GM21786 (cell line): ENCODE measurements around the gene RPL36.

Experiments
- ATAC-seq: cut with Tn5 transposase; IDR thresholded peaks from one replicate; pipeline ENCODE4 v1.9.1; 2021; ENCODE audit not compliant: unreplicated experiment

The RPL36 gene

GRCh38 chr19:5690125-5690954 lies at the start of gene RPL36:
Gene RPL36, plus strand, starts transcription at chr19:5690295. Its CDS starts 213 bp downstream, at chr19:5690508.
- peak; percentile 37 for ATAC-seq

DNA sequence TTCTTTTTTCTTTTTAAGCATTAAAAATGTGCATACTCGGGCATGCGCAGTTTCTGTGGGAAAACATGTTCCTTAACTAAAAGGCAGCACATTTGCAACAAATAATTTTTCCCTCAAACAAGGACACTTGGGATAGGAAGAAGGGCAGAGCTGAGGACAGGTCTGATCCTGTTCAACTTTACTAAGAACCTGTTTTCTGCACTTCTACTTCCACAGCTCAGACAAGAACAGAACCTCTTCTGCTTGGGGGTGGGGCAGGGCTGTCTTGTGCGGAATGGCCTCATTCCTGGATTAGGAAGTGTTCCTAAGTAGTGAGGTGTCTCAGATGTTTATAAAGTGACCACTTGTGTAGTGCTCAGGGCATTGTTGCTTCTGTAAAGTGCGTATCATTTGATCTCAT lies 48.9 kb upstream of the RPL36 start:
- no peak for ATAC-seq

GRCh38 chr19:5642204-5642603 lies 47.9 kb upstream of the RPL36 start:
- no peak for ATAC-seq

DNA sequence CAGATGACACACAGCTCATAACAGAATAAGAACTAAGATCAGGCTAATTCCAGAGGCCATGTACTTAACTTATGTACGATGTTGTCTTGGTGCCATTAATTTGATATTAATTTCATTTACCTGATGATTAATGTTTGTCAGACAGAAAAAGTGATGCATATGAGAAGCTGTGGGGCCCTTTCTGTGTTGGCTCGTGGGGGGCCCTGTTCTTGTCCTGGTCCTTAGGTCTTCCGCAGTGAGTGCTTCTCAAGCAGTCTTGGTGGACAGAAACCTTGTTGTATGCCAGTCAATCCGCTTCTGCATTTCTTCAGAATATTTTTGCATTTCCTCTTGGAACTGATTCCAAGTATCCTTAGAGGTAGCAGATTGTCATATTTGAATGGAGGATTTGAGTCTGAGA lies 47.0 kb upstream of the RPL36 start:
- no peak for ATAC-seq

DNA sequence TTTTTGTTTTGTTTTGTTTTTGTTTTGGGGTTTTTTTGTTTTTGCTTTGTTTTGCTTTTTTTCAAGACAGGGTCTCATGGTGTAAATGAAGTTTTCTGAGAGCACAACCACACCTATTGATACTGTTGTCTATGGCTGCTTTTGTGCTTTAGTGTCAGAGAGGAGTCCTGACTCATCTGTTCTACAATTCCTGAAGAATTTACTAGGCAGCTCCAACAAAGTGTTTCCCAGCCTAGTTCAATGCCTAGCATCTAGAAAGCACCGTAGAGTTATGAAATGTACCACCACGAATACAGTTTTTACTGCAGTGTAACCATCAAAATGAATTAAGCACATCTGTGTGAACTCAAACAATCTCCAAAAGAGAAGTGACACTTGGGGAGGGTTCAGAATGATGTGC lies 46.1 kb upstream of the RPL36 start:
- ATAC-seq, result no peak

GRCh38 chr19:5645409-5645808 lies 44.7 kb upstream of the RPL36 start:
- ATAC-seq, result no peak

GRCh38 chr19:5646703-5647102 lies 43.4 kb upstream of the RPL36 start:
- no peak for ATAC-seq

- ATAC-seq, result no peak
Measured at GRCh38 chr19:5648464-5648863, 41.6 kb upstream of the RPL36 start.

DNA sequence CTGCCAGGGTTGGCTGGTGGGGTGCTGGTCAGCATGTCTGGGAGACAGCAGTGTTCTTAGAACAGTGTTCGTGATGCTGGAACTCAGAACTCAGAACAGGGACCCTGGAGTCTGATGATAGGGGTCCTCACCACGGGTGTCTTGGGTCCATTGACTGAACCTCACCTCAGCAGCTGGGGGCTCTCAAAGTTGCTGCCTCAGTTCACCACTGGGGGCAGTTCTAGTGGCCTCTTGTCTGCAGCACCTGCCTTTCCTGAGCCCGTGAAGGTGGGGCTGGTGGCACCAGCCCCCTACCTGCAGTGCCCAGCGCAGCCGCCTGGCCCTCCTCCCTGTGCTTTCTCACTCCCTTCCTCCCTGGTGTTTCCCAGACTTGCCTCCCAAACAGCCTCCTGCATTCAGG lies 38.7 kb upstream of the RPL36 start:
- ATAC-seq, result no peak

GRCh38 chr19:5652261-5652660 lies 37.8 kb upstream of the RPL36 start:
- no peak for ATAC-seq

GRCh38 chr19:5654931-5655330 lies 35.2 kb upstream of the RPL36 start:
- no peak for ATAC-seq

DNA sequence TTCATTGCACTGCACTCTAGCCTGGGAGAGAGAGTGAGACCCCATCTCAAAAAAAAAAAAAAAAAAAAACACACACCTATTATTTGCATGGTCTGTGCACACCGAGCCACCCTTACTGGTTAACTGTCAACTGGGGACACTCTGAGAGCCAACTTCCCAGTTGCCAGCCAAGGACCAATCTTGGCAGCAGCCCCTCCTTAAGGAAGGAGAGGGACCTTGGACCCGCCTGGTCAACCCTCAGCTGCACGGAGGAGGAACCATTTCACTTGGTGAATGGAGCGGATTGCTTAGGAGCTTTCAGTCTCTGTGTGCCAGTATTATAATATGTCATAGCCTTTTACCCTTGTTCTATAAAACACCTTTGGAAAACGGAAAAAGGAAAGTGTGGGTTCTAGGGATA lies 34.7 kb upstream of the RPL36 start:
- ATAC-seq, result no peak

DNA sequence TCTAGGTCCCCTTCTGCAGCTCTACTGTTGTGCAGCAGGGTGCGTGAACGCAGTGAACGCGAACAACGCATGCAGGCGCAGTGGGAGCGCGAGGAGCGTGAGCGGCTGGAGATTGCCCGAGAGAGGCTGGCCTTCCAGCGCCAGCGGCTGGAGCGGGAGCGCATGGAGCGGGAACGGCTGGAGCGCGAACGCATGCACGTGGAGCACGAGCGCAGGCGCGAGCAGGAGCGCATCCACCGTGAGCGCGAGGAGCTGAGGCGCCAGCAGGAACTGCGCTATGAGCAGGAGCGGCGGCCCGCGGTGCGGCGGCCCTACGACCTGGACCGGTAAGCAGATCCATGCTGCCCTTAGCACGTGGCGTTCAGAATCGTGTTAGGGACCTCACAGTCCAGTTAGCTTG lies 28.6 kb upstream of the RPL36 start:
- no peak for ATAC-seq

DNA sequence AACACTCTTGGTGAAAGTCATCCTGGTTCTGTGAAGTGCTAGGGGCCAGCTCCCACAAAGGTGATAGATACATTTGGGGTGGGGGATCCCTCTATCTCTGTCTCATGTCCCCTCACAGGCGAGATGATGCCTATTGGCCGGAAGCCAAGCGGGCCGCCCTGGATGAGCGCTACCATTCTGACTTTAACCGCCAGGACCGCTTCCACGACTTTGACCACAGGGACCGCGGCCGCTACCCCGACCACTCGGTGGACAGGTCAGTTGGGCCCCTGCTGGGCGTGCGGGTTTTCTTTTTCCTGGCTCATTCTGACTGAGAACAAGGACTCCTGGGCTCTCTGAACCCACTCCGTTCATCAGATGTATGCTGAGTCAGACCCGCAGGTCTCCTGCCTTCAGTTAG lies 26.2 kb upstream of the RPL36 start:
- ATAC-seq, result no peak

- ATAC-seq, result no peak
Measured at GRCh38 chr19:5664515-5664914, 25.6 kb upstream of the RPL36 start.

- ATAC-seq, result no peak
Measured at GRCh38 chr19:5665781-5666513, 24.1 kb upstream of the RPL36 start.

DNA sequence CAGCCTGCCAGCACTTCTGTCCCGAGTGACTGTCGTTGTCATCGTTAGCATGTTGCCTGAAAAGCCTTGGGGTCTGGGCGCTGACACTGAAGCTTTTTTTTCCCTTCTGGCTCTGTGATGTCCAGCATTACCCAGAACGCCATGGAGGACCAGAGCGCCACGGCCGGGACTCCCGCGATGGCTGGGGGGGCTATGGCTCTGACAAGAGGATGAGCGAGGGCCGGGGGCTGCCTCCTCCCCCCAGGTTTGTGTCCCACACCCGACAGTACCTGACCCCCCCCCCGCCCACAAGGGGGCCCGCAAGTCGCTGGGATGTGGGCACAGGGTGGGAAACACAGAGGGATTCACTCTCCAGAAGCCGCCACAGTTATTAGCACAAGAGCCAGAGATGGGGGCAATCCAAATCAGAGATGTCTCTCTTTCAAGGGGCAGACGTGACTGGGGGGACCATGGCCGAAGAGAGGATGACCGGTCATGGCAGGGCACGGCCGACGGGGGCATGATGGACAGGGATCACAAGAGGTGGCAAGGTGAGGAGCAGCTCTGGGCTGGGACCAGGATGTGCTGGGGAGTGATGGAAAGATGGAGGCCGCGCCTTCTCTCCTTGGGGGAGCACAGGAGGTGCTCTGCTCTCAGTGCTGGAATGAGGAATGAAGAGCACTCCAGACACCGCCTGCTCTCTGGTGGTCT lies 23.0 kb upstream of the RPL36 start:
- ATAC-seq, result no peak

DNA sequence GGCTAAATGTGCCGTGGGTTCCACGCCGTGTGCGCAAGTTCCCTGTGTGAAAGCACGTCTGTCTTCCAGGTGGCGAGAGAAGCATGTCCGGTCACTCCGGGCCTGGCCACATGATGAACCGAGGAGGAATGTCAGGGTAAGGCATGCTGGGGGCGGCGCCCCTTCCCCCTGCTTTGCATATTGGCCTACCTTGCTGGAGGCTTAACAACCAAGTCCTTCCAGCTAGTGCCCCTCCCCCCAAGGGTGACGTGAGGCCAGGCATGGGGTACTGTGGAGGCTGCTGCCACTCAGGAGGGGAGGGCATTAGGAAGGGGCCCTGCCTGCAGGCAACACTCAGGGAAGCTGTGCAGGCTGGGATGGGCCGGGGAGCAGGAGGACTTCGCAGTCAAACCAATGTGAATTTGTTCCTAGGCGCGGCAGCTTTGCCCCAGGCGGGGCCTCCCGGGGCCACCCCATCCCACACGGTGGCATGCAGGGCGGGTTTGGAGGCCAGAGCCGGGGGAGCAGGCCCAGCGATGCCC lies 22.3 kb upstream of the RPL36 start:
- ATAC-seq, result no peak

DNA sequence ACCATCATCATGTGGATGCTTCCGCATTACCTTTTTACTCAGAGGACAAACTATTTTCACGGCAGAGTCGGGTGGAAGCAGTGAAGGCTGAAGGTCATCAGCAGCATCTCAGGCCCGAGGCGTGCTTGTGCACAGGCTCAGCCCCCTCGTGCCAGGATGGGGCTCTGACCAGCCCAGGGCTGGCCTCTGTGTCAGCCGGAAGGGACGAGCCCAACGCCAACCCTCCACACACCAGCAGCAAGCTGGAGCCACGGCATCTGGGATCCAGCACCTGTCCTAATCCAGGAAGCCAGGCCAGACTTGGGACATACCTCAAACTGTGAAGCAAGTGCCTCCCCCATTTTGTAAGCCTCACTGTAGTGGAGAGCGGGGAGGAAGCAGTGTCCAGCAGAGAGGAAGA lies 20.9 kb upstream of the RPL36 start:
- ATAC-seq, result no peak

GRCh38 chr19:5671600-5671999 lies 18.5 kb upstream of the RPL36 start:
- no peak for ATAC-seq

- no peak for ATAC-seq
Measured at GRCh38 chr19:5672708-5673459, 17.2 kb upstream of the RPL36 start.
